GM08714 (cell line): ENCODE data around the gene FSTL4.

Experiments used
- H3K4me3 ChIP-seq: fragments of 200-500 bp; sonication (Bioruptor generic); 2 replicates; pipeline ENCODE4 v1.5.1; 2014; ENCODE audit warnings: mild to moderate bottlenecking, low read length, inconsistent platforms
- ZNF274 ChIP-seq: IDR thresholded peaks from 2 replicates; pipeline ENCODE4 v1.6.1; 2012; ENCODE audit warnings: mild to moderate bottlenecking, low read depth, low read length

The FSTL4 gene

GRCh38 chr5:133423011-133423617 is 189.2 kb downstream of the FSTL4 start:
- no peak overlapping the region for H3K4me3 ChIP-seq
- TF ChIP-seq ZNF274, result no peak

- H3K4me3 ChIP-seq, result no peak overlapping the region
- TF ChIP-seq ZNF274, result no peak
Measured at GRCh38 chr5:133421806-133422205, 190.5 kb downstream of the FSTL4 start.

GRCh38 chr5:133421394-133421793 is 190.9 kb downstream of the FSTL4 start:
- TF ChIP-seq ZNF274, result no peak

GRCh38 chr5:133420440-133421301 is 191.7 kb downstream of the FSTL4 start:
- TF ChIP-seq ZNF274, result no peak
- no peak overlapping the region for H3K4me3 ChIP-seq

More at GRCh38 chr5:133421394-133421793, 190.9 kb downstream of the FSTL4 start:
- no peak overlapping the region for H3K4me3 ChIP-seq

GRCh38 chr5:133415906-133416305 is 196.4 kb downstream of the FSTL4 start:
- TF ChIP-seq ZNF274, result no peak
- no peak overlapping the region for H3K4me3 ChIP-seq

- no peak for TF ChIP-seq ZNF274
- no peak overlapping the region for H3K4me3 ChIP-seq
Measured at GRCh38 chr5:133415506-133415905, 196.8 kb downstream of the FSTL4 start.

- no peak overlapping the region for H3K4me3 ChIP-seq
- no peak for TF ChIP-seq ZNF274
Measured at GRCh38 chr5:133412661-133413060, 199.7 kb downstream of the FSTL4 start.

GRCh38 chr5:133410335-133410828 is 202.0 kb downstream of the FSTL4 start:
- no peak for TF ChIP-seq ZNF274
- no peak overlapping the region for H3K4me3 ChIP-seq

GRCh38 chr5:133409210-133409674 is 203.1 kb downstream of the FSTL4 start:
- no peak overlapping the region for H3K4me3 ChIP-seq
- no peak for TF ChIP-seq ZNF274

- TF ChIP-seq ZNF274, result no peak
- no peak overlapping the region for H3K4me3 ChIP-seq
Measured at GRCh38 chr5:133408322-133408721, 204.0 kb downstream of the FSTL4 start.

GRCh38 chr5:133406977-133407632 is 205.2 kb downstream of the FSTL4 start:
- no peak overlapping the region for H3K4me3 ChIP-seq
- no peak for TF ChIP-seq ZNF274

- TF ChIP-seq ZNF274, result no peak
Measured at GRCh38 chr5:133406208-133406976, 205.9 kb downstream of the FSTL4 start.

GRCh38 chr5:133405275-133406034 is 206.9 kb downstream of the FSTL4 start:
- no peak for TF ChIP-seq ZNF274

More at GRCh38 chr5:133406208-133406976, 205.9 kb downstream of the FSTL4 start:
- no peak overlapping the region for H3K4me3 ChIP-seq

More at GRCh38 chr5:133405275-133406034, 206.9 kb downstream of the FSTL4 start:
- no peak overlapping the region for H3K4me3 ChIP-seq
